K562 treated with DMSO at 1 percent for 4 hours (cell line): ENCODE measurements around the gene UBE2I. TPM values are rescaled to one million over a fixed set of nuclear protein-coding genes. Genes with fewer than 3 reads are reported as not detected.

ENCODE experiments used
- total RNA-seq: library from RNA; unstranded; fragments of 300-600 nt; gene quantifications from 2 replicates; pipeline ENCODE4 v1.2.3, GENCODE V29; 2022; ENCODE audit not compliant: insufficient read depth

UBE2I gene
- total RNA-seq = 70.3 and 70.7 TPM in 2 replicates

DNA sequence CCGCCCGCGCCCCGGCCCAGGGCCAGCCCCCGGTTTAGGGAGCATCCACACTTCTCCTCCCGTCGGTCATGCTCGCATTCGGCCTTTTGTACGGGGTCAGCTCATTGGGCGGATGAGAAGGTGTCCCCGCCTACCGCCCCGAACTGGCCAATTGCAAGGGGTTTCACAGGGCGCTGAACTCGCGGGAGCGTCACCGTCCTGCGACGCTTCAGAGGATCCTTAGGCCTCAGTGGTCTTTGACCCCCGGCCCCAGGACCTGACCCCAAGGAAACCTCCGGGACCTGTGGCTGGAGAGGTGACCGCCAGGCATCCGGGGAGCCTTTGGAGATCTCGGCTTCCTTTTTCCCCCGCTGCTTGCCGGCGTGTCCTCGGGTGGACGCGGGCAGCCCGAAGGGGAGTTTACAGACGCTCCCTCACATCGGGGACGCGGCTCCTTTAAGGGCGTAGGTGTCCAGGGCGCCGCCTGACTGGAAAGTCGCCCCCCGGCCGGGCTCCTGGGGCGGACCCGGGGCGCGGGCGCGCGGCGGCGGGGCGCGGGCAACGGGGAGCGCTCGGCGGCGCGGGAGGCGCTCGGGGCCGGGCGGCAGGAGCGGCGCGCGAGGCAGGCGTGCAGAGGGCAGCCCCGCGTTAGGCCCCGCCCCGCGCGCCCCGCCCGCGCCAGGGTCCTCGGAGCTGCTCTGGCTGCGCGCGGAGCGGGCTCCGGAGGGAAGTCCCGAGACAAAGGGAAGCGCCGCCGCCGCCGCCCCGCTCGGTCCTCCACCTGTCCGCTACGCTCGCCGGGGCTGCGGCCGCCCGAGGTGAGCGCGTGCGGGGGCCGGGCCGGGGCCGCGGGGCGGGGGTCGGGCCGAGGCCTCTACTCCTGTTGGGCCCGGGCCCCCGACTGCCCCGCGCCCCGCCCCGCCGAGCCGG, at the start of gene UBE2I:
TSS of gene UBE2I (plus strand) at position 660 of the 909 bp plus-strand sequence. CDS start 4,395 bp downstream, outside the sequence.

GRCh38 chr16:1333149-1333812, 23.8 kb downstream of the UBE2I start, which contains the start of gene BAIAP3:
Gene BAIAP3, plus strand, starts transcription at chr16:1333645. Its CDS starts 4,905 bp downstream, at chr16:1338550.

DNA sequence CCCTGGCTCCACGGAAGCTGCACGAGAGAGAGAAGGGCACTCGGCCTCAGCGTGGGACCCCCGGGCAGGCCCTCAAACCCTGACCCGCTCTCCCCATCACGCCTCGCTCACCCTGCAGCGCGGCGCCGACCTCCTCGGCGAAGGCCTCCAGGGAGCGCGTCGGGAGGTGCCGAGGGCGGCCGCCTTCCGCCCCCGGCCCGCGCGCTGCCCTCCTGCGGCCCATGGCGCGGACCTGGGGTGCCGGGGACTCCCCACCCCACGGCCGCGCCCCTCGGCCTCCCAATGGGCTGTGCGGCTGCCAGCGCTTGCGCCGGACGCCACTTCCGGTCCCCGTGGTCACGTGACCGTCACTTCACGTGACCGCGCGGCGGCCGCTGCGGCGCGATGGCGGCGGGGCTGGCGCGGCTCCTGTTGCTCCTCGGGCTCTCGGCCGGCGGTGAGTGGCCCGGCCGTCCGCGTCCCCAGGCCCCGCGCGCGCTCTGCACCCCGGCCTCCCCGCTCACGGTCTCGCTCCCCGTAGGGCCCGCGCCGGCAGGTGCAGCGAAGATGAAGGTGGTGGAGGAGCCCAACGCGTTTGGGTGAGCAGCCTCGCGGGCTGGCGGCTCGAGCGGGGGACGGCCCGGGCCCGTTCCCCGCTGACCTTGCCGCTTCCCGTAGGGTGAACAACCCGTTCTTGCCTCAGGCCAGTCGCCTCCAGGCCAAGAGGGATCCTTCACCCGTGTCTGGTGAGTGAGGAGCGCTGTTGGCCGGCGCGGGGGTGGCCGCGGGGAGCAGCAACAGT, 42.3 kb downstream of the UBE2I start, which contains the start of the genes GNPTG and TSR3:
TSS of gene GNPTG (plus strand) at position 350 of the 781 bp plus-strand sequence. CDS start at position 385, 35 bp downstream.
TSS of gene TSR3 (minus strand) at position 297 of the 781 bp plus-strand sequence. CDS start at position 223, 74 bp downstream.

Other genes with a start within 250 kb of the UBE2I start
- not detected in 2 replicates for gene SSTR5, start 236.9 kb upstream of the UBE2I start, total RNA-seq
- gene C1QTNF8, start 213.4 kb upstream of the UBE2I start, total RNA-seq = not detected in 2 replicates
- 0.30 TPM in 1 of 2 replicates, not detected in the other for gene CACNA1H, start 156.5 kb upstream of the UBE2I start, total RNA-seq
- not detected in 2 replicates for gene TPSG1, start 84.4 kb upstream of the UBE2I start, total RNA-seq
- gene TPSB2, start 79.5 kb upstream of the UBE2I start, total RNA-seq = not detected in 2 replicates
- gene TPSAB1, start 68.9 kb upstream of the UBE2I start, total RNA-seq = not detected in 2 replicates
- not detected in 2 replicates for gene TPSD1, start 53.6 kb upstream of the UBE2I start, total RNA-seq
- gene BAIAP3, start 24.0 kb downstream of the UBE2I start, total RNA-seq = 7.1 and 9.3 TPM in 2 replicates
- gene TSR3, start 42.2 kb downstream of the UBE2I start, total RNA-seq = 58.6 and 74.0 TPM in 2 replicates
- 25.5 and 25.7 TPM in 2 replicates for gene GNPTG, start 42.3 kb downstream of the UBE2I start, total RNA-seq
- 23.3 and 28.4 TPM in 2 replicates for gene UNKL, start 105.1 kb downstream of the UBE2I start, total RNA-seq
- 20.7 TPM in 2 replicates for gene UQCC4, start 111.1 kb downstream of the UBE2I start, total RNA-seq
- gene PERCC1, start 121.4 kb downstream of the UBE2I start, total RNA-seq = not detected in 2 replicates
- 0.69 TPM in 1 of 2 replicates, not detected in the other for gene CCDC154, start 134.9 kb downstream of the UBE2I start, total RNA-seq
- gene CLCN7, start 165.4 kb downstream of the UBE2I start, total RNA-seq = 145 and 149 TPM in 2 replicates
- gene PTX4, start 179.3 kb downstream of the UBE2I start, total RNA-seq = not detected in 2 replicates
- gene TELO2, start 183.7 kb downstream of the UBE2I start, total RNA-seq = 40.1 and 48.0 TPM in 2 replicates
- not detected in 2 replicates for gene TMEM204, start 224.0 kb downstream of the UBE2I start, total RNA-seq